ENCODE data around the gene TENM3. TPM values are rescaled to one million over a fixed set of nuclear protein-coding genes. Genes with fewer than 3 reads are reported as not detected.

Gene TENM3
- total and polyA plus RNA-seq, 2 donors (not counting 3 experiments of a cell fraction or from before 2014, with no cell fraction given), result 3.2 to 6.2 TPM

GRCh38 chr4:182246401-182247205 is 3.4 kb downstream of the TENM3 start:
- Histone ChIP-seq H3K27me3 (ENCODE audit: control insufficient read depth in 2 of 2, insufficient read depth in 2 of 2, low read length in 2 of 2) (no peaks in the 10 kb centered on the region), H3K36me3 (ENCODE audit: control insufficient read depth in 2 of 2, extremely low read depth in 1 of 2, insufficient read depth in 2 of 2, low read length in 2 of 2) (no peaks in the 10 kb centered on the region), H4K20me1 (replicated peaks; ENCODE audit: control insufficient read depth, extremely low read depth, insufficient read depth, low read length) (no peaks in the 10 kb centered on the region), H3K9me1 (replicated peaks; ENCODE audit: control insufficient read depth, extremely low read depth, insufficient read depth, low read length) (no peaks in the 10 kb centered on the region), H3K4me1 (ENCODE audit: control insufficient read depth, extremely low read depth, insufficient read depth, low read length) (no peaks in the 10 kb centered on the region), H3K79me2 (ENCODE audit: control insufficient read depth, insufficient read depth, low read length) (no peaks in the 10 kb centered on the region), H3K4me2 (ENCODE audit: insufficient read depth, low read length) (no peak overlapping the region), H3K4me3 (replicated peaks in 1 of 3; ENCODE audit: insufficient read depth in 1 of 3, low read depth in 1 of 3, low read length in 3 of 3) (no peak overlapping the region), H3K9ac (replicated peaks; ENCODE audit: extremely low read depth, insufficient read depth, low read length) (no peak overlapping the region), H3K9me3 (replicated peaks; ENCODE audit: control insufficient read depth, insufficient read depth, low read length) (no peaks in the 10 kb centered on the region), H3K27ac (ENCODE audit: insufficient read depth, low read depth, low read length) (no peak overlapping the region), H2AFZ (ENCODE audit: low read depth, low read length) (no peak overlapping the region)
- TF ChIP-seq FOS (IDR thresholded peaks at IDR 0.05; ENCODE audit: borderline replicate concordance, insufficient read depth, low read length) (no peak), GATA2 (IDR thresholded peaks at IDR 0.05; ENCODE audit: insufficient read depth, insufficient read length, low read depth, low read length) (no peak), EZH2 (IDR thresholded peaks at IDR 0.05; ENCODE audit: borderline replicate concordance, low read depth, low read length, severe bottlenecking) (no peak), MAX (IDR thresholded peaks at IDR 0.05; ENCODE audit: insufficient read depth, insufficient read length) (no peak), POLR2AphosphoS5 (IDR thresholded peaks at IDR 0.05; ENCODE audit: insufficient read depth, low read depth, low read length) (no peak), JUN (IDR thresholded peaks at IDR 0.05; ENCODE audit: borderline replicate concordance, insufficient read depth, insufficient read length, low read depth) (no peak), MYC (IDR thresholded peaks at IDR 0.05; ENCODE audit: low read depth, low read length) (no peak), CTCF (IDR thresholded peaks at IDR 0.05; ENCODE audit: extremely low read depth in 1 of 2, insufficient read depth in 1 of 2, low read depth in 1 of 2, low read length in 2 of 2) (no peak), POLR2A (IDR thresholded peaks at IDR 0.05; ENCODE audit: low read depth, low read length) (no peak)
- no TSS peak for BruUV-seq (replicated peaks)
- FAIRE-seq (no peak), DNase-seq (ENCODE audit: low read depth, low spot score) (no peak)
- ChIA-PET CTCF (no interaction called here), POLR2A (no interaction called here)
- dilution Hi-C loops (cut with MboI; ENCODE audit: extremely low pct_ligation_motif_present, low sequenced_read_pairs) (no loop called here), intact Hi-C loops (cut with micrococcal nuclease) (no loop called here)
